ENCODE results near the gene HHAT. TPM values are rescaled to one million over a fixed set of nuclear protein-coding genes. Genes with fewer than 3 reads are reported as not detected.
A peak's percentile ranks its signal among the peaks of the same experiment; 100 is the strongest.

HHAT gene
- total RNA-seq, 1 donor from 2014 or later, result 6.0 TPM

- Mint-ChIP-seq H3K4me1 (ENCODE audit: unreplicated experiment) (peaks cover 39% of the 10 kb centered on the region), H3K9me3 (ENCODE audit: unreplicated experiment) (peaks cover 13% of the 10 kb centered on the region), H3K36me3 (ENCODE audit: unreplicated experiment) (peaks cover 6% of the 10 kb centered on the region), H3K4me3 (ENCODE audit: unreplicated experiment) (no peak overlapping the region), H3K27me3 (ENCODE audit: unreplicated experiment) (no peaks in the 10 kb centered on the region), H3K27ac (ENCODE audit: unreplicated experiment) (no peak overlapping the region)
- DNase-seq (ENCODE audit: extremely low spot score, unreplicated experiment), result no peak
- TF ChIP-seq, protein P1, sequence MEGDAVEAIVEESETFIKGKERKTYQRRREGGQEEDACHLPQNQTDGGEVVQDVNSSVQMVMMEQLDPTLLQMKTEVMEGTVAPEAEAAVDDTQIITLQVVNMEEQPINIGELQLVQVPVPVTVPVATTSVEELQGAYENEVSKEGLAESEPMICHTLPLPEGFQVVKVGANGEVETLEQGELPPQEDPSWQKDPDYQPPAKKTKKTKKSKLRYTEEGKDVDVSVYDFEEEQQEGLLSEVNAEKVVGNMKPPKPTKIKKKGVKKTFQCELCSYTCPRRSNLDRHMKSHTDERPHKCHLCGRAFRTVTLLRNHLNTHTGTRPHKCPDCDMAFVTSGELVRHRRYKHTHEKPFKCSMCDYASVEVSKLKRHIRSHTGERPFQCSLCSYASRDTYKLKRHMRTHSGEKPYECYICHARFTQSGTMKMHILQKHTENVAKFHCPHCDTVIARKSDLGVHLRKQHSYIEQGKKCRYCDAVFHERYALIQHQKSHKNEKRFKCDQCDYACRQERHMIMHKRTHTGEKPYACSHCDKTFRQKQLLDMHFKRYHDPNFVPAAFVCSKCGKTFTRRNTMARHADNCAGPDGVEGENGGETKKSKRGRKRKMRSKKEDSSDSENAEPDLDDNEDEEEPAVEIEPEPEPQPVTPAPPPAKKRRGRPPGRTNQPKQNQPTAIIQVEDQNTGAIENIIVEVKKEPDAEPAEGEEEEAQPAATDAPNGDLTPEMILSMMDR (IDR thresholded peaks at IDR 0.05), result no peak
Measured at GRCh38 chr1:210591214-210591613, 262.5 kb downstream of the HHAT start.

DNA sequence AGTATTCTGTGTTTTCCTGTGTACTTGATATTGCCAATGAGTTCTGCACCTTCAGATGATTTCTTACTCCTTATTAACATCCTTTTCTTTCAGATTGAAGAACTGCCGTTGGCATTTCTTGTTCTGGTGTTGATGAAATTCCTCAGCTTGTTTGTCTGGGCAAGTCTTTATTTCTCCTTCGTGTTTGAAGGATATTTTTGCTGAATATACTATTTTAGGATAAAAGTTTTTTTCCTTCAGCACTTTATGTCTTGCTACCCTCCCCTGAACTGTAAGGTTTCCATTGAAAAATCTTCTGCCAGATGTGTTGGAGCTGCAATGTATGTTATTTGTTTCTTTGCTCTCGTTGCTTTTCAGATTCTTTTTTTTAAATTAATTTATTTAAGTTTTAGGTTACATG, 265.9 kb downstream of the HHAT start:
- Mint-ChIP-seq H3K27ac (ENCODE audit: unreplicated experiment) (no peak overlapping the region), H3K36me3 (ENCODE audit: unreplicated experiment) (peaks cover 10% of the 10 kb centered on the region), H3K4me1 (ENCODE audit: unreplicated experiment) (peaks cover 34% of the 10 kb centered on the region), H3K9me3 (ENCODE audit: unreplicated experiment) (peaks cover 18% of the 10 kb centered on the region), H3K27me3 (ENCODE audit: unreplicated experiment) (no peaks in the 10 kb centered on the region), H3K4me3 (ENCODE audit: unreplicated experiment) (no peak overlapping the region)
- no peak for DNase-seq (ENCODE audit: extremely low spot score, unreplicated experiment)
- TF ChIP-seq, protein P1 (IDR thresholded peaks at IDR 0.05), result no peak

GRCh38 chr1:210596641-210597040, 267.9 kb downstream of the HHAT start:
- H3K4me1 Mint-ChIP-seq (ENCODE audit: unreplicated experiment), result peaks cover 26% of the 10 kb centered on the region
- H3K4me3 Mint-ChIP-seq (ENCODE audit: unreplicated experiment), result no peak overlapping the region
- peak overlapping the region; percentile 97 for H3K27ac Mint-ChIP-seq (ENCODE audit: unreplicated experiment)
- TF ChIP-seq, protein P1 (IDR thresholded peaks at IDR 0.05), result no peak
- H3K36me3 Mint-ChIP-seq (ENCODE audit: unreplicated experiment), result peaks cover 10% of the 10 kb centered on the region
- peaks cover 12% of the 10 kb centered on the region for H3K9me3 Mint-ChIP-seq (ENCODE audit: unreplicated experiment)
- no peak for DNase-seq (ENCODE audit: extremely low spot score, unreplicated experiment)
- H3K27me3 Mint-ChIP-seq (ENCODE audit: unreplicated experiment), result no peaks in the 10 kb centered on the region

GRCh38 chr1:210597555-210598134, 268.9 kb downstream of the HHAT start:
- peaks cover 4% of the 10 kb centered on the region for H3K36me3 Mint-ChIP-seq (ENCODE audit: unreplicated experiment)
- TF ChIP-seq, protein P1 (IDR thresholded peaks at IDR 0.05), result no peak
- H3K27me3 Mint-ChIP-seq (ENCODE audit: unreplicated experiment), result no peaks in the 10 kb centered on the region
- no peak for DNase-seq (ENCODE audit: extremely low spot score, unreplicated experiment)
- H3K27ac Mint-ChIP-seq (ENCODE audit: unreplicated experiment), result peak overlapping the region; percentile 97
- peaks cover 6% of the 10 kb centered on the region for H3K9me3 Mint-ChIP-seq (ENCODE audit: unreplicated experiment)
- no peak overlapping the region for H3K4me3 Mint-ChIP-seq (ENCODE audit: unreplicated experiment)
- peaks cover 26% of the 10 kb centered on the region for H3K4me1 Mint-ChIP-seq (ENCODE audit: unreplicated experiment)

- H3K27me3 Mint-ChIP-seq (ENCODE audit: unreplicated experiment), result no peaks in the 10 kb centered on the region
- peaks cover 6% of the 10 kb centered on the region for H3K9me3 Mint-ChIP-seq (ENCODE audit: unreplicated experiment)
- H3K4me3 Mint-ChIP-seq (ENCODE audit: unreplicated experiment), result no peak overlapping the region
- TF ChIP-seq, protein P1 (IDR thresholded peaks at IDR 0.05), result no peak
- peaks cover 26% of the 10 kb centered on the region for H3K4me1 Mint-ChIP-seq (ENCODE audit: unreplicated experiment)
- DNase-seq (ENCODE audit: extremely low spot score, unreplicated experiment), result no peak
- peaks cover 4% of the 10 kb centered on the region for H3K36me3 Mint-ChIP-seq (ENCODE audit: unreplicated experiment)
- peak overlapping the region; percentile 97 for H3K27ac Mint-ChIP-seq (ENCODE audit: unreplicated experiment)
Measured at GRCh38 chr1:210598135-210598652, 269.5 kb downstream of the HHAT start.

Data from osteocyte (in vitro differentiated cells).